ENCODE results near the gene CAPN6. TPM values are rescaled to one million over a fixed set of nuclear protein-coding genes. Genes with fewer than 3 reads are reported as not detected.

Gene CAPN6
- polyA plus RNA-seq (ENCODE audit: insufficient read length in 4 of 4): 10 to 100 TPM; 20.6 to 24.9 (median 23.2) TPM

GRCh38 chrX:111270339-111270738, at the start of gene CAPN6:
TSS of gene CAPN6 (minus strand) at chrX:111270483. CDS start at chrX:111263936, 6,547 bp downstream.
- DNase-seq (ENCODE audit: low read depth in 4 of 4, low spot score in 2 of 4): peak in 2 of 4 donors; percentile 5 to 19

GRCh38 chrX:111319451-111319850, 49.2 kb upstream of the CAPN6 start:
- DNase-seq (ENCODE audit: low read depth in 4 of 4, low spot score in 2 of 4): no peak

- no peak for DNase-seq (ENCODE audit: low read depth in 4 of 4, low spot score in 2 of 4)
Observed at GRCh38 chrX:111318901-111319300, 48.6 kb upstream of the CAPN6 start.

- DNase-seq (ENCODE audit: low read depth in 4 of 4, low spot score in 2 of 4): no peak
Observed at GRCh38 chrX:111309083-111309482, 38.8 kb upstream of the CAPN6 start.

- DNase-seq (ENCODE audit: low read depth in 4 of 4, low spot score in 2 of 4): no peak
Observed at GRCh38 chrX:111308039-111308438, 37.8 kb upstream of the CAPN6 start.

- no peak for DNase-seq (ENCODE audit: low read depth in 4 of 4, low spot score in 2 of 4)
Observed at GRCh38 chrX:111302284-111302683, 32.0 kb upstream of the CAPN6 start.

- no peak for DNase-seq (ENCODE audit: low read depth in 4 of 4, low spot score in 2 of 4)
Observed at GRCh38 chrX:111288841-111289240, 18.6 kb upstream of the CAPN6 start.

GRCh38 chrX:111284631-111285293, 14.5 kb upstream of the CAPN6 start:
- DNase-seq (ENCODE audit: low read depth in 4 of 4, low spot score in 2 of 4): no peak

- DNase-seq (ENCODE audit: low read depth in 4 of 4, low spot score in 2 of 4): no peak
Observed at GRCh38 chrX:111283446-111283845, 13.2 kb upstream of the CAPN6 start.

GRCh38 chrX:111282991-111283390, 12.7 kb upstream of the CAPN6 start:
- DNase-seq (ENCODE audit: low read depth in 4 of 4, low spot score in 2 of 4): no peak

GRCh38 chrX:111282139-111282538, 11.9 kb upstream of the CAPN6 start:
- DNase-seq (ENCODE audit: low read depth in 4 of 4, low spot score in 2 of 4): no peak

- DNase-seq (ENCODE audit: low read depth in 4 of 4, low spot score in 2 of 4): no peak
Observed at GRCh38 chrX:111268506-111268905, 1.8 kb downstream of the CAPN6 start.

GRCh38 chrX:111265486-111265885, 4.8 kb downstream of the CAPN6 start:
- DNase-seq (ENCODE audit: low read depth in 4 of 4, low spot score in 2 of 4): no peak

- DNase-seq (ENCODE audit: low read depth in 4 of 4, low spot score in 2 of 4): no peak
Observed at GRCh38 chrX:111264385-111264784, 5.9 kb downstream of the CAPN6 start.

- no peak for DNase-seq (ENCODE audit: low read depth in 4 of 4, low spot score in 2 of 4)
Observed at GRCh38 chrX:111262086-111262485, 8.2 kb downstream of the CAPN6 start.

GRCh38 chrX:111260451-111260850, 9.8 kb downstream of the CAPN6 start:
- DNase-seq (ENCODE audit: low read depth in 4 of 4, low spot score in 2 of 4): no peak

GRCh38 chrX:111259559-111259958, 10.7 kb downstream of the CAPN6 start:
- no peak for DNase-seq (ENCODE audit: low read depth in 4 of 4, low spot score in 2 of 4)

GRCh38 chrX:111257733-111258132, 12.6 kb downstream of the CAPN6 start:
- peak in 2 of 4 donors; percentile 3 to 19 for DNase-seq (ENCODE audit: low read depth in 4 of 4, low spot score in 2 of 4)

GRCh38 chrX:111254896-111255693, 15.2 kb downstream of the CAPN6 start:
- no peak for DNase-seq (ENCODE audit: low read depth in 4 of 4, low spot score in 2 of 4)

GRCh38 chrX:111244235-111244750, 26.0 kb downstream of the CAPN6 start:
- no peak for DNase-seq (ENCODE audit: low read depth in 4 of 4, low spot score in 2 of 4)

- DNase-seq (ENCODE audit: low read depth in 4 of 4, low spot score in 2 of 4): no peak
Observed at GRCh38 chrX:111216293-111216801, 53.9 kb downstream of the CAPN6 start.

- DNase-seq (ENCODE audit: low read depth in 4 of 4, low spot score in 2 of 4): no peak
Observed at GRCh38 chrX:111207851-111208250, 62.4 kb downstream of the CAPN6 start.

Data from left renal cortex interstitium (tissue), 4 donors.